Measurements from ENCODE around the gene SIRPG. TPM values are rescaled to one million over a fixed set of nuclear protein-coding genes. Genes with fewer than 3 reads are reported as not detected.
"Not testable (repeated sequence)": the region's sequence is repeated elsewhere in the genome, so short reads cannot be mapped to it uniquely, and the experiment has no call there.

Gene SIRPG
- polyA plus RNA-seq, 1 of the 3 experiments (the other 2 are of a cell fraction), result not detected

- POLR2A ChIA-PET; H3K9me3 ChIP-seq; H3F3A ChIP-seq (replicated peaks; ENCODE audit: insufficient read depth); H3K9me2 ChIP-seq; H3K9ac ChIP-seq; H3K27me3 ChIP-seq (ENCODE audit: insufficient read depth); DNase-seq; H3K79me2 ChIP-seq (ENCODE audit: insufficient read depth); H2AFZ ChIP-seq (ENCODE audit: low read depth); H3K36me3 ChIP-seq (replicated peaks in 1 of 2; ENCODE audit: control insufficient read depth in 1 of 2, insufficient read depth in 2 of 2, low read length in 1 of 2); CTCF ChIA-PET; H3K4me2 ChIP-seq; H3K4me1 ChIP-seq (ENCODE audit: control insufficient read depth in 1 of 2, insufficient read depth in 2 of 2, low read depth in 1 of 2, low read length in 1 of 2); H3K4me3 ChIP-seq (ENCODE audit: low read depth in 2 of 2, low read length in 1 of 2); H4K20me1 ChIP-seq (ENCODE audit: insufficient read depth); H3K27ac ChIP-seq (ENCODE audit: low read depth in 2 of 2, low read length in 1 of 2): not testable (repeated sequence)
- no CpG with 5 or more reads among the region's 5 CpGs for WGBS (ENCODE audit: low lambda C conversion rate)
Observed at GRCh38 chr20:1608678-1609347, 48.8 kb downstream of the SIRPG start.

GRCh38 chr20:1600736-1601135 is 56.8 kb downstream of the SIRPG start:
- Histone ChIP-seq H3K4me1 (ENCODE audit: control insufficient read depth in 1 of 2, insufficient read depth in 2 of 2, low read depth in 1 of 2, low read length in 1 of 2) (no peaks in the 10 kb centered on the region), H3K9me2 (no peaks in the 10 kb centered on the region), H3K9ac (no peak overlapping the region), H4K20me1 (ENCODE audit: insufficient read depth) (no peaks in the 10 kb centered on the region), H3K4me2 (no peak overlapping the region), H3F3A (replicated peaks; ENCODE audit: insufficient read depth) (no peaks in the 10 kb centered on the region), H3K27me3 (ENCODE audit: insufficient read depth) (no peaks in the 10 kb centered on the region), H3K27ac (ENCODE audit: low read depth in 2 of 2, low read length in 1 of 2) (no peak overlapping the region), H3K9me3 (no peaks in the 10 kb centered on the region), H3K4me3 (ENCODE audit: low read depth in 2 of 2, low read length in 1 of 2) (no peak overlapping the region), H2AFZ (ENCODE audit: low read depth) (no peak overlapping the region), H3K79me2 (ENCODE audit: insufficient read depth) (no peaks in the 10 kb centered on the region), H3K36me3 (replicated peaks in 1 of 2; ENCODE audit: control insufficient read depth in 1 of 2, insufficient read depth in 2 of 2, low read length in 1 of 2) (no peaks in the 10 kb centered on the region)
- DNase-seq, result no peak
- TF ChIP-seq FOXM1 (IDR thresholded peaks at IDR 0.05; ENCODE audit: low read depth), result no peak
- no peak for TF ChIP-seq TCF12 (IDR thresholded peaks at IDR 0.05)
- no peak for TF ChIP-seq CTCF (IDR thresholded peaks at IDR 0.05)
- TF ChIP-seq TAF1 (IDR thresholded peaks at IDR 0.05; ENCODE audit: borderline replicate concordance, low read depth, low read length), result no peak
- TF ChIP-seq, protein P1, sequence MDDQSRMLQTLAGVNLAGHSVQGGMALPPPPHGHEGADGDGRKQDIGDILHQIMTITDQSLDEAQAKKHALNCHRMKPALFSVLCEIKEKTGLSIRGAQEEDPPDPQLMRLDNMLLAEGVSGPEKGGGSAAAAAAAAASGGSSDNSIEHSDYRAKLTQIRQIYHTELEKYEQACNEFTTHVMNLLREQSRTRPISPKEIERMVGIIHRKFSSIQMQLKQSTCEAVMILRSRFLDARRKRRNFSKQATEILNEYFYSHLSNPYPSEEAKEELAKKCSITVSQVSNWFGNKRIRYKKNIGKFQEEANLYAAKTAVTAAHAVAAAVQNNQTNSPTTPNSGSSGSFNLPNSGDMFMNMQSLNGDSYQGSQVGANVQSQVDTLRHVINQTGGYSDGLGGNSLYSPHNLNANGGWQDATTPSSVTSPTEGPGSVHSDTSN (IDR thresholded peaks at IDR 0.05), result no peak
- TF ChIP-seq, protein P2, sequence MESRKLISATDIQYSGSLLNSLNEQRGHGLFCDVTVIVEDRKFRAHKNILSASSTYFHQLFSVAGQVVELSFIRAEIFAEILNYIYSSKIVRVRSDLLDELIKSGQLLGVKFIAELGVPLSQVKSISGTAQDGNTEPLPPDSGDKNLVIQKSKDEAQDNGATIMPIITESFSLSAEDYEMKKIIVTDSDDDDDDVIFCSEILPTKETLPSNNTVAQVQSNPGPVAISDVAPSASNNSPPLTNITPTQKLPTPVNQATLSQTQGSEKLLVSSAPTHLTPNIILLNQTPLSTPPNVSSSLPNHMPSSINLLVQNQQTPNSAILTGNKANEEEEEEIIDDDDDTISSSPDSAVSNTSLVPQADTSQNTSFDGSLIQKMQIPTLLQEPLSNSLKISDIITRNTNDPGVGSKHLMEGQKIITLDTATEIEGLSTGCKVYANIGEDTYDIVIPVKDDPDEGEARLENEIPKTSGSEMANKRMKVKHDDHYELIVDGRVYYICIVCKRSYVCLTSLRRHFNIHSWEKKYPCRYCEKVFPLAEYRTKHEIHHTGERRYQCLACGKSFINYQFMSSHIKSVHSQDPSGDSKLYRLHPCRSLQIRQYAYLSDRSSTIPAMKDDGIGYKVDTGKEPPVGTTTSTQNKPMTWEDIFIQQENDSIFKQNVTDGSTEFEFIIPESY (IDR thresholded peaks at IDR 0.05; ENCODE audit: borderline replicate concordance, low read depth), result no peak
- TF ChIP-seq GABPA (IDR thresholded peaks at IDR 0.05; ENCODE audit: low read depth), result no peak
- TF ChIP-seq FOSL2 (IDR thresholded peaks at IDR 0.05; ENCODE audit: borderline replicate concordance, low read depth), result no peak
- TF ChIP-seq YY1 (IDR thresholded peaks at IDR 0.05; ENCODE audit: low read depth), result no peak
- no peak for TF ChIP-seq ELF1 (IDR thresholded peaks at IDR 0.05)
- TF ChIP-seq POLR2AphosphoS5 (IDR thresholded peaks at IDR 0.05; ENCODE audit: low read depth, low read length), result no peak
- TF ChIP-seq CHD2 (IDR thresholded peaks at IDR 0.05; ENCODE audit: low read length, partially characterized antibody), result no peak
- TF ChIP-seq USF1 (IDR thresholded peaks at IDR 0.05; ENCODE audit: borderline replicate concordance, low read depth), result no peak
- no peak for TF ChIP-seq EZH2phosphoT487 (IDR thresholded peaks at IDR 0.05; ENCODE audit: borderline replicate concordance, low read depth)
- ChIA-PET POLR2A (no interaction called here), CTCF (no interaction called here)
- 20% methylated on average over 5 of the region's 5 CpGs for WGBS (ENCODE audit: low lambda C conversion rate)
